Panc1 (cell line): ENCODE measurements around the gene ANKMY1. TPM values are rescaled to one million over a fixed set of nuclear protein-coding genes. Genes with fewer than 3 reads are reported as not detected.

ENCODE experiments used
- ATAC-seq: fragments of 200-7000 bp; cut with Tn5 transposase; 2 replicates; pipeline ENCODE4 v1.9.1; 2020; ENCODE audit warnings: mild to moderate bottlenecking, moderate library complexity
- BruUV-seq: library from RNA; stranded (reverse); fragments of 400-500 nt; replicated peaks from 2 replicates; lab custom pipeline; 2021; lab: Mats Ljungman, UMichigan
- CTCF ChIA-PET: fragments of 300-600 bp; sonication (Branson Sonifier 250); formaldehyde crosslinking; loops from one replicate; lab custom pipeline; 2022; ENCODE audit warnings: antibody characterized with exemption; lab: Charles Lee
- POLR2A ChIA-PET: fragments of 300-600 bp; sonication (Branson Sonifier 250); formaldehyde crosslinking; loops from one replicate; lab custom pipeline; 2022; ENCODE audit warnings: antibody characterized with exemption; lab: Charles Lee
- DNase-seq: peaks from one replicate; pipeline ENCODE4 v3.0.0-alpha.2; 2010; ENCODE audit warnings: low read depth, low spot score
- H3K27ac ChIP-seq: 2 replicates; pipeline ENCODE4 v1.5.1; 2011; ENCODE audit warnings: mild to moderate bottlenecking, low read length, inconsistent platforms
- H3K27me3 ChIP-seq: fragments of 200-500 bp; sonication (Bioruptor generic); 2 replicates; pipeline ENCODE4 v1.6.0; 2014; ENCODE audit warnings: low read length, inconsistent platforms; ENCODE audit not compliant: control insufficient read depth, insufficient read depth
- H3K36me3 ChIP-seq: fragments of 200-500 bp; sonication (Bioruptor generic); 2 replicates; pipeline ENCODE4 v1.5.1; 2014; ENCODE audit warnings: inconsistent platforms, mild to moderate bottlenecking, low read length, moderate library complexity; ENCODE audit not compliant: control insufficient read depth, insufficient read depth
- H3K4me1 ChIP-seq: 2 replicates; pipeline ENCODE4 v1.5.1; 2011; ENCODE audit warnings: inconsistent platforms, mild to moderate bottlenecking, low read length, moderate library complexity; ENCODE audit not compliant: control insufficient read depth, insufficient read depth
- H3K4me3 ChIP-seq, 2 experiments: 2 replicates each; pipeline ENCODE4 v1.5.1; 2011 to 2012; ENCODE audit warnings: low read depth in 2 of 2, low read length in 2 of 2, mild to moderate bottlenecking in 2 of 2, inconsistent platforms in 1 of 2, moderate library complexity in 1 of 2
- H3K9me3 ChIP-seq: fragments of 200-500 bp; sonication (Bioruptor generic); 2 replicates; pipeline ENCODE4 v1.5.1; 2014; ENCODE audit warnings: low read depth, mild to moderate bottlenecking, inconsistent platforms, low read length, moderate library complexity; ENCODE audit not compliant: control insufficient read depth, insufficient read depth
- CTCF ChIP-seq: fragments of 450-650 bp; IDR thresholded peaks from 2 replicates; pipeline ENCODE4 v1.5.1; 2017; ENCODE audit warnings: mild to moderate bottlenecking
- POLR2AphosphoS5 ChIP-seq: IDR thresholded peaks from 2 replicates; pipeline ENCODE4 v1.6.1; 2012; ENCODE audit warnings: mild to moderate bottlenecking, low read depth, low read length, moderate library complexity
- SIN3A ChIP-seq: IDR thresholded peaks from 2 replicates; pipeline ENCODE4 v1.6.1; 2012; ENCODE audit warnings: low read depth, mild to moderate bottlenecking, low read length, moderate library complexity, borderline replicate concordance; ENCODE audit not compliant: insufficient read depth
- TCF7L2 ChIP-seq: IDR thresholded peaks from 2 replicates; pipeline ENCODE4 v1.6.1; 2011; ENCODE audit warnings: mild to moderate bottlenecking, low read depth, low read length, inconsistent platforms
- in situ Hi-C: cut with HindIII; loops from 2 replicates; pipeline ENCODE4 v1.10.0; 2016; ENCODE audit warnings: low sequenced_read_pairs, low pct_unique_long_range_greater_than_20kb
- intact Hi-C: fragments of 100-400 bp; cut with micrococcal nuclease; formaldehyde crosslinking; loops from one replicate; pipeline ENCODE4 v1.10.0; 2022; ENCODE audit not compliant: unreplicated experiment
- total RNA-seq: library from RNA; stranded (reverse); gene quantifications from one replicate; pipeline ENCODE4 v1.2.1, GENCODE V29; 2021; ENCODE audit not compliant: unreplicated experiment
- TF ChIP-seq, protein P1 (sequence below), 2 experiments: IDR thresholded peaks; 2 replicates each; pipeline ENCODE4 v1.6.1; 2011 to 2012; ENCODE audit warnings: low read depth in 2 of 2, control low read depth in 1 of 2, low read length in 1 of 2, mild to moderate bottlenecking in 1 of 2, moderate library complexity in 1 of 2; ENCODE audit not compliant: insufficient read depth in 1 of 2

Gene ANKMY1
- total RNA-seq, 1 experiment from 2014 or later: 19.5 TPM

DNA sequence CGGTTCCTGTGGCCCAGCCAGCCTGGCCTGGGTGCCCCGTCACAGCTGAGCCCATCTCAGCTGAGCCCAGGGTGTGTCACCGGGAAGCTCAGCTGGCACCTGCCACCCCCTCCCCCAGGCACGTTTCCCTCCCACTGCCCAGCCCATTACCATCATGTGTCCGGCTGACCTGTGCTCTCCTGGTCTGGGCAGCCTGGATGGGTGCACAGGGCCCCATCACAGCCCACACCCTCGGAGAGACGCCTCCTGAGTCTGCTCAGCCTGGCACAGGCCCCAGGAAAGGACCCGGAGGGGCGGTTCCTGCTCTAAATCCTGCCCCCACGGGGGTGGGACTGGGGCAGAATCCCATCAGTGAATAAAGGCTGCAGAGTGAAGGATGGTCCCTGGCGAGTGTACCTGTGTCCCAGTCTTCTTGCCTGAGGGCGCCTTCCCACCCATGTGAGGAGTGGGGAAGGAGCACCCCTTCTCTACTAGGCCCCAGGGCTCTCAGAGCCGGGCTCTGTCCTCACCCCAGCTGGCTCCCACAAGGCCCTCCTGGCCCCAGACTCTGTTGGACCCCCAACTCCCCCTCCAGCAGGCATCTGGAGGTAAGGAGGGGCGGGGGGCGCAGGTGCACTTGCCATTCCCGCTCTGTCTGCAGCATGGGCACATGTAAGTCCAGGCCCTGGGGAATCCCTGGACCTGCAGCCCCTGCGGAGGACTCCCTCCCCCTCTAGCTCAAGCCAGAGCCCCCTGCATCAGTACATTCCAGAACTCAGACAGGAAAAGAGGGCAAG lies 101.2 kb downstream of the ANKMY1 start:
- H3K4me3 ChIP-seq: no peak overlapping the region
- CTCF ChIA-PET: no interaction called here
- no peak overlapping the region for H3K27ac ChIP-seq
- BruUV-seq: no TSS peak
- intact Hi-C loops (no loop called here), in situ Hi-C loops (no loop called here)
- ATAC-seq: no peak
- no peaks in the 10 kb centered on the region for H3K36me3 ChIP-seq
- peaks cover 54% of the 10 kb centered on the region for H3K4me1 ChIP-seq
- DNase-seq: no peak
- H3K27me3 ChIP-seq: no peaks in the 10 kb centered on the region
- POLR2A ChIA-PET: no interaction called here
- TF ChIP-seq TCF7L2 (no peak), POLR2AphosphoS5 (no peak), SIN3A (no peak)
- no peaks in the 10 kb centered on the region for H3K9me3 ChIP-seq

DNA sequence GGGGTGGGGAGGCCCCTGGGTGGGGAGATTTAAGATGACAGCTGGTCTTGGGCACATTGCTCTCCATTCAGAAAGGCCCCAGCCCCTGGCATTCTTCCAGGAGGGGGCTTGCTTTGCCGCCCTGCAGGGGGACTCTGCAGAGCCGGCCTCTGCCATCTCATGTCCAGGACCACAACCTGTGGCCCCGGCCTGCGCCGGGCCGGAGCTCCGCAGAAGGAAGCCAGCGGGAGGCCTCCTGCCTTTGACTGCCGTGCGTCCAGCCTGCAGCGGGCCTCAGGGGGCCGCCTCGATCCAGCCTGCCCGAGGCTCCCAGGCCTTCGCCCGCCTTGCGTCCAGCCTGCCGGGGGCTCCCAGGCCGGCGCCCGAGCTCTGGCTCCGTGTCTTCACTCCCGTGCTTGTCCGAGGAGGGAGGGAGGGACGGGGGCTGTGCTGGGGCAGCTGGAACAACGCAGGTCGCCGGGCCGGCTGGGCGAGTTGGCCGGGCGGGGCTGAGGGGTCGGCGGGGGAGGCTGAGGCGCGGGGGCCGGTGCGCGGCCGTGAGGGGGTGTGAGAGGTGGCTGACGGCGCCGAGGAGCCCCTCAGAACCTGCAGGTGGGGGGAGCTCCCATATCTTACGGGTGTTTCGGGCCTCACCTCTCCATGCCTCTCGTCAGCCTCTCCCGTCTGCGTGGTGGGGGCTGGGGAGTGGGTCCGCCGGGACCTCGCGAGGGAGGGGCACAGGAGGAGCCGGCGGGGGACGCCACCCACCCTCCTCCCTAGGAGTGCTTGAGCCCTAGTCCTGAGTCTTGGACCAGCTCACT lies 101.9 kb downstream of the ANKMY1 start:
- no peaks in the 10 kb centered on the region for H3K27me3 ChIP-seq
- TF ChIP-seq, protein P1, sequence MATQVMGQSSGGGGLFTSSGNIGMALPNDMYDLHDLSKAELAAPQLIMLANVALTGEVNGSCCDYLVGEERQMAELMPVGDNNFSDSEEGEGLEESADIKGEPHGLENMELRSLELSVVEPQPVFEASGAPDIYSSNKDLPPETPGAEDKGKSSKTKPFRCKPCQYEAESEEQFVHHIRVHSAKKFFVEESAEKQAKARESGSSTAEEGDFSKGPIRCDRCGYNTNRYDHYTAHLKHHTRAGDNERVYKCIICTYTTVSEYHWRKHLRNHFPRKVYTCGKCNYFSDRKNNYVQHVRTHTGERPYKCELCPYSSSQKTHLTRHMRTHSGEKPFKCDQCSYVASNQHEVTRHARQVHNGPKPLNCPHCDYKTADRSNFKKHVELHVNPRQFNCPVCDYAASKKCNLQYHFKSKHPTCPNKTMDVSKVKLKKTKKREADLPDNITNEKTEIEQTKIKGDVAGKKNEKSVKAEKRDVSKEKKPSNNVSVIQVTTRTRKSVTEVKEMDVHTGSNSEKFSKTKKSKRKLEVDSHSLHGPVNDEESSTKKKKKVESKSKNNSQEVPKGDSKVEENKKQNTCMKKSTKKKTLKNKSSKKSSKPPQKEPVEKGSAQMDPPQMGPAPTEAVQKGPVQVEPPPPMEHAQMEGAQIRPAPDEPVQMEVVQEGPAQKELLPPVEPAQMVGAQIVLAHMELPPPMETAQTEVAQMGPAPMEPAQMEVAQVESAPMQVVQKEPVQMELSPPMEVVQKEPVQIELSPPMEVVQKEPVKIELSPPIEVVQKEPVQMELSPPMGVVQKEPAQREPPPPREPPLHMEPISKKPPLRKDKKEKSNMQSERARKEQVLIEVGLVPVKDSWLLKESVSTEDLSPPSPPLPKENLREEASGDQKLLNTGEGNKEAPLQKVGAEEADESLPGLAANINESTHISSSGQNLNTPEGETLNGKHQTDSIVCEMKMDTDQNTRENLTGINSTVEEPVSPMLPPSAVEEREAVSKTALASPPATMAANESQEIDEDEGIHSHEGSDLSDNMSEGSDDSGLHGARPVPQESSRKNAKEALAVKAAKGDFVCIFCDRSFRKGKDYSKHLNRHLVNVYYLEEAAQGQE (IDR thresholded peaks at IDR 0.05; ENCODE audit: insufficient read depth in 1 of 2, low read depth in 2 of 2, low read length in 1 of 2): no peak
- TF ChIP-seq TCF7L2 (no peak), POLR2AphosphoS5 (no peak), CTCF (no peak), SIN3A (no peak)
- no TSS peak for BruUV-seq
- no peaks in the 10 kb centered on the region for H3K36me3 ChIP-seq
- ATAC-seq: no peak
- intact Hi-C loops: no loop called here
- H3K4me1 ChIP-seq: peaks cover 62% of the 10 kb centered on the region
- DNase-seq: no peak
- H3K27ac ChIP-seq: no peak overlapping the region
- POLR2A ChIA-PET: interaction anchor here (0.6 kb wide), 1 partner anchor 133 kb away, joined by 3 read pairs; no protein-coding TSS in a partner anchor
- in situ Hi-C loops: no loop called here
- H3K4me3 ChIP-seq: no peak overlapping the region
- H3K9me3 ChIP-seq: no peaks in the 10 kb centered on the region
- CTCF ChIA-PET: interaction anchor here (0.6 kb wide), 1 partner anchor 284 kb away, joined by 3 read pairs; no protein-coding TSS in a partner anchor
